ENCODE data around the gene ASPSCR1.

ASPSCR1 gene, protein sequence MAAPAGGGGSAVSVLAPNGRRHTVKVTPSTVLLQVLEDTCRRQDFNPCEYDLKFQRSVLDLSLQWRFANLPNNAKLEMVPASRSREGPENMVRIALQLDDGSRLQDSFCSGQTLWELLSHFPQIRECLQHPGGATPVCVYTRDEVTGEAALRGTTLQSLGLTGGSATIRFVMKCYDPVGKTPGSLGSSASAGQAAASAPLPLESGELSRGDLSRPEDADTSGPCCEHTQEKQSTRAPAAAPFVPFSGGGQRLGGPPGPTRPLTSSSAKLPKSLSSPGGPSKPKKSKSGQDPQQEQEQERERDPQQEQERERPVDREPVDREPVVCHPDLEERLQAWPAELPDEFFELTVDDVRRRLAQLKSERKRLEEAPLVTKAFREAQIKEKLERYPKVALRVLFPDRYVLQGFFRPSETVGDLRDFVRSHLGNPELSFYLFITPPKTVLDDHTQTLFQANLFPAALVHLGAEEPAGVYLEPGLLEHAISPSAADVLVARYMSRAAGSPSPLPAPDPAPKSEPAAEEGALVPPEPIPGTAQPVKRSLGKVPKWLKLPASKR

DNA sequence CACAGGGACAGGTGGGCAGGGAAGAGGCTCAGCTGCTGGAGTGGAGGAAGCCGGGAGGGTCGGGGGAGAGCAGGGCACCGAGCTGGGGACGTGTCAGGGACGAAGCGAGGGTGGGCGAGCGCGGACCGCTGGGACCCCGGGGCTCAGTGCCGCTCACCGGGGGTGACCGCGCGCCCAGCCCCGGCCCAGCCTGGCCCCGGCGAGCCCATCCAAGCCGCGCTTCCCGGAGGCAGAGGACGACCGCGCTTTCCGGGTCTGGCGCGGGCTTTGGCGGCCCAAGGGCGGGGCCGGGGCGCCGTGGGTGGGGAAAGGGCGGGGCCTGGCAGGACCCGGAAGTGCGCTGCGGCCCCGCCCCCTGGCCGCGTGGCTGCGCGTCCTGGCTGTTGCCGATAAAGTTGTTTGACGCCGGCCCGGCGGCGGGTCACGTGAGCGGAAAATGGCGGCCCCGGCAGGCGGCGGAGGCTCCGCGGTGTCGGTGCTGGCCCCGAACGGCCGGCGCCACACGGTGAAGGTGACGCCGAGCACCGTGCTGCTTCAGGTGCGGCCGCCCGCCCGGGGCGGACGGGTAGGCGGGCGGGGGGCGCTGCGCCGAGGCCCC is at the start of gene ASPSCR1:
Gene ASPSCR1, plus strand, starts transcription at position 419 of the 598 bp plus-strand sequence. Its CDS starts 18 bp downstream, at position 437.
- DNase-seq (ENCODE audit: low spot score) (peak; percentile 74), FAIRE-seq (no peak)

- no peak for FAIRE-seq
- peak; percentile 90 for DNase-seq (ENCODE audit: low spot score)
Measured at GRCh38 chr17:81927653-81928543, 49.5 kb upstream of the ASPSCR1 start, which contains the start of gene MAFG. TSS of gene MAFG (minus strand) at chr17:81927735. CDS start at chr17:81923185, 4,550 bp downstream.

GRCh38 chr17:81928544-81929252 is 48.7 kb upstream of the ASPSCR1 start:
- DNase-seq (ENCODE audit: low spot score) = no peak
- FAIRE-seq = no peak

DNA sequence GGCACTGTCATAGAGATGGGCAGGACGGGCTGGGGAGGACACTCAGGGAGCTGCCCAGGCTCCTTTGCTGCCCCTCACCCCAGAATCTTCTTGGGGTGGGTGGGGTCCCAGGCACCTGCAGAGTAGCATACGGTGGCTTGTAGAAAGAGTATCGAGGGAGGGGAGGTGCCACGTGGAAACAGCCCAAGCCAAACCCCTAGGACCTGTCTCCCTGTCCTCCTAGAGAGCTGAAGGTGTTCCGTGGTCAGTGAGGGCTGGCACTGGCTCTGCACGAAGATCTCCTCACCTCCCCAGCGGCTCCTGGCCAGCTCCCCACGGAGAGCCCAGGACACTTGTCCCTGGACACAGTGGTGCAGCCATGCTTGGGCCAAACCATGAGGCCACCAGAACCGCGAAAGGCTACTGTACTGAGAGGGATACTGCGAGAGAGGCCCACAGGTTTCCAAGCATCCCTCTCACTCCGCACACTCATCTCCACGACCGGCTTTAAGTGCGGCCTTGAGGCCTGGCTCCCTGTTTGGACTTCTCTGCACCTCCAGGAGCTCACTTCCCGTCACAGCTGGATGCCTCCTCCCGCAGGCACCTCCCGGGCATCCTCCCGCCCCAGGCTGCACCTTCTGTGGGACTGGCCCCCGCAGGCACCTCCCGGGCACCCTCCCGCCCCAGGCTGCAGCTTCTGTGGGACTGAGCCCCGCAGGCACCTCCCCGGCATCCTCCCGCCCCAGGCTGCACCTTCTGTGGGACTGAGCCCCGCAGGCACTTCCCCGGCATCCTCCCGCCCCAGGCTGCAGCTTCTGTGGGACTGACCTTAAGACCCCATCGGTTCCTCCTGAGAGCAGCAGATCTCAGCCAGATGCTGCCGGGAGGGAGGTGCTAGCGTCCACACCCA is 47.9 kb upstream of the ASPSCR1 start:
- no peak for FAIRE-seq
- no peak for DNase-seq (ENCODE audit: low spot score)

- DNase-seq (ENCODE audit: low spot score) = no peak
- FAIRE-seq = no peak
Measured at GRCh38 chr17:81930142-81931125, 47.0 kb upstream of the ASPSCR1 start.

- DNase-seq (ENCODE audit: low spot score) = no peak
- no peak for FAIRE-seq
Measured at GRCh38 chr17:81931189-81931556, 46.3 kb upstream of the ASPSCR1 start.

GRCh38 chr17:81931557-81932332 is 45.7 kb upstream of the ASPSCR1 start:
- no peak for FAIRE-seq
- DNase-seq (ENCODE audit: low spot score) = no peak

GRCh38 chr17:81932333-81932983 is 45.0 kb upstream of the ASPSCR1 start:
- FAIRE-seq (no peak), DNase-seq (ENCODE audit: low spot score) (no peak)

- DNase-seq (ENCODE audit: low spot score) (no peak), FAIRE-seq (no peak)
Measured at GRCh38 chr17:81933178-81933699, 44.2 kb upstream of the ASPSCR1 start.

- FAIRE-seq (no peak), DNase-seq (ENCODE audit: low spot score) (no peak)
Measured at GRCh38 chr17:81934098-81934757, 43.2 kb upstream of the ASPSCR1 start.

DNA sequence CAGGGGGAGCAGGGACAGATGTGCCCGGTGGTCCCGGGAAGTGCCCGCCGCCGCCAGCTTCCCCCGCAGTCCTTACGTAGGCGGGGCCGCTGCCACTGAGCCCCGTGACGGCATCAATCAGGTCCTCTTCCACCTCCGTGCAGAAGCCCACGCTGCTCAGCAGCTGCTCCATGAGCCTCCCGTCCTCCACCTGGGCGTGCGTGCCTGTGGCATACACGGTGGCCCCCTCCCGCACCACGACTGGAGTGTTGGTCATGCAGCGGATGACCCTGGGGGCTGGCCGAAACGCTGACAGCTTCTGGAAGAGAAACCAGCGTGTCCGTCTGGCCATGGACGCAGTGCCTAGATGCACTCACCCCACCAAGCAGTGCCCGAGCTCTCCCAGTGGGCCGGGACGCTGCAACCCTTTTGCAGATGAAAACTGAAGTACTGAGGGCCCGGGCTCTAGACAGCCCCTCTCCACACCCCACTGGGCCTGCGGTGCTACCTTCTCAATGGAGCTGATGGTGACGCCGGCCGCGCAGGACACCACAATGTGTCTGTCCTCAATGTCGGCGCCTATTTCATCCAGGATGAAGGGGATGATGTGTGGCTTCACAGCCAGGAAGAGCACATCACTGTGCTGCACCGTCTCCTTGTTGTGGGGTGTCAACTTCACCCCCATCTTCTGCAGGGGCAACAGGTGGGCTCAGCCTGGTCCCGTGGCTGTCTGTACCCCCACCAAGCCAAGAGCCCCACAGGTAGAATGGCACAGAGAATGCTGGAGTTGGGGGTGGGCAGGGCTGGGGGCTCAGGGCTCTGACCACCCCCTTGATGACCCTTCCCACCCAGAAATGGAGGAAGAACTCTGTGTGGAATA is 42.4 kb upstream of the ASPSCR1 start:
- no peak for DNase-seq (ENCODE audit: low spot score)
- no peak for FAIRE-seq

- no peak for FAIRE-seq
- DNase-seq (ENCODE audit: low spot score) = no peak
Measured at GRCh38 chr17:81935709-81936084, 41.7 kb upstream of the ASPSCR1 start.

GRCh38 chr17:81939218-81939617 is 38.2 kb upstream of the ASPSCR1 start:
- DNase-seq (ENCODE audit: low spot score) = no peak
- FAIRE-seq = no peak

GRCh38 chr17:81939881-81940385 is 37.5 kb upstream of the ASPSCR1 start:
- no peak for FAIRE-seq

More at GRCh38 chr17:81939881-81940385, 37.5 kb upstream of the ASPSCR1 start:
- no peak for DNase-seq (ENCODE audit: low spot score)
